ENCODE data around the gene CAPZA2.

DNA sequence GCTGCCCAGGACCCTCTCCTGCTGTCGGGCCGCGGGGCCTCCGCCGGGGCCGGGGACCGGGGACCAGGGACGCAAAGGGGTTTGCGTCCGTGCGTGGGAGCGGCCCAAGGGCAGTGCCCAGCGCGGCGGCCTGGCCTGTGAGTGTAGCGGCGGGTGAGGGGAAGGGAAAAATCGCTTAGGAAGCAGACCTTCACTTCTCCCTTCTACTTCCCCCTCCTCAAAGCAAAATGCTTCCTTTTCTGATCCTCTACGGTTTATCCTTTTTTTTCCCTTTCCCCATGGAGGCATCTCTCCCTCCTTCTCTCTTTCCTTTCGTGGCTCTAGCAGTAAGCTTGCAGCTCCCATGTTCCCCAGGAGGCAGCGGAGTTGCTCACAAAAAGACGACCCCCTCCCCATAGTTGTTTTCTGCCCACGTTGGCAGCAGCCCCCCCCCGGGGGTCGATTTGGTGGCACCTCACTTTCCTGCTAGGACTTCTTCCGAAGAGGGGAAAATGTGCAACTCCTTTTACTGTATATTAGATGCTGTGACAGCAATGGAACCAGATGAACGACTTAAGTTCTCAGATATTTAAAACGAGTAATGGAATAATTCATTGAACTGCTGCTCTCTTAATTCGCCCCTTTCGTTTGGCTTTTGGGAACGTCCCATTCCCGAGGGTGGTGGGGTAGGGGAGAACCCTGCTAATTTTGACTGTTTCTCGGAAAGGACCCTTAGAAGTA is 724 bp downstream of the CAPZA2 start:
- no peak for TF ChIP-seq EZH2 (IDR thresholded peaks at IDR 0.05)
- TF ChIP-seq, protein P1, sequence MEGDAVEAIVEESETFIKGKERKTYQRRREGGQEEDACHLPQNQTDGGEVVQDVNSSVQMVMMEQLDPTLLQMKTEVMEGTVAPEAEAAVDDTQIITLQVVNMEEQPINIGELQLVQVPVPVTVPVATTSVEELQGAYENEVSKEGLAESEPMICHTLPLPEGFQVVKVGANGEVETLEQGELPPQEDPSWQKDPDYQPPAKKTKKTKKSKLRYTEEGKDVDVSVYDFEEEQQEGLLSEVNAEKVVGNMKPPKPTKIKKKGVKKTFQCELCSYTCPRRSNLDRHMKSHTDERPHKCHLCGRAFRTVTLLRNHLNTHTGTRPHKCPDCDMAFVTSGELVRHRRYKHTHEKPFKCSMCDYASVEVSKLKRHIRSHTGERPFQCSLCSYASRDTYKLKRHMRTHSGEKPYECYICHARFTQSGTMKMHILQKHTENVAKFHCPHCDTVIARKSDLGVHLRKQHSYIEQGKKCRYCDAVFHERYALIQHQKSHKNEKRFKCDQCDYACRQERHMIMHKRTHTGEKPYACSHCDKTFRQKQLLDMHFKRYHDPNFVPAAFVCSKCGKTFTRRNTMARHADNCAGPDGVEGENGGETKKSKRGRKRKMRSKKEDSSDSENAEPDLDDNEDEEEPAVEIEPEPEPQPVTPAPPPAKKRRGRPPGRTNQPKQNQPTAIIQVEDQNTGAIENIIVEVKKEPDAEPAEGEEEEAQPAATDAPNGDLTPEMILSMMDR (IDR thresholded peaks at IDR 0.05) = no peak
